Measurements from ENCODE around the gene STAB2. TPM values are rescaled to one million over a fixed set of nuclear protein-coding genes. Genes with fewer than 3 reads are reported as not detected.

STAB2 gene
- total and polyA plus RNA-seq, 4 donors: 3.4 to 42.6 (median 16.6) TPM

GRCh38 chr12:103742349-103742932, 155.4 kb downstream of the STAB2 start (continued):
- no peak for TF ChIP-seq MAX (IDR thresholded peaks at IDR 0.05)
- TF ChIP-seq FOXA1 (IDR thresholded peaks at IDR 0.05): no peak
- no peak for TF ChIP-seq YY1 (IDR thresholded peaks at IDR 0.05)

GRCh38 chr12:103743788-103744187, 156.7 kb downstream of the STAB2 start:
- H3K4me1 ChIP-seq (ENCODE audit: control insufficient read depth in 4 of 4, insufficient read depth in 4 of 4, low read length in 3 of 4): no peaks in the 10 kb centered on the region
- no peaks in the 10 kb centered on the region for H3K9me3 ChIP-seq (ENCODE audit: control insufficient read depth in 4 of 4, low read length in 3 of 4)
- no peak overlapping the region for H3K9ac ChIP-seq (ENCODE audit: low read depth in 1 of 2, low read length in 2 of 2)
- H3K36me3 ChIP-seq (ENCODE audit: control insufficient read depth in 4 of 4, insufficient read depth in 3 of 4, low read depth in 1 of 4, low read length in 3 of 4): no peaks in the 10 kb centered on the region
- 98% methylated on average over 3 of the region's 3 CpGs for WGBS
- no peak overlapping the region for H3K4me3 ChIP-seq (ENCODE audit: low read depth in 1 of 3, low read length in 3 of 3)
- TF ChIP-seq RXRA (IDR thresholded peaks at IDR 0.05) (no peak), FOXA1 (IDR thresholded peaks at IDR 0.05) (no peak), HNF4A (conservative IDR thresholded peaks at IDR 0.05) (no peak), NR2F2 (IDR thresholded peaks at IDR 0.05) (no peak), EGR1 (IDR thresholded peaks at IDR 0.05; ENCODE audit: low read depth in 2 of 2) (no peak), ATF3 (IDR thresholded peaks at IDR 0.05) (no peak), CTCF (IDR thresholded peaks at IDR 0.05; ENCODE audit: low read depth, low read length, missing input control) (no peak)
- H3K27ac ChIP-seq (ENCODE audit: low read depth in 1 of 2, low read length in 2 of 2): no peak overlapping the region
- H3K27me3 ChIP-seq (ENCODE audit: control insufficient read depth in 4 of 4, insufficient read depth in 4 of 4, low read length in 3 of 4): no peaks in the 10 kb centered on the region
- DNase-seq (ENCODE audit: low spot score): no peak

- Histone ChIP-seq H3K4me1 (ENCODE audit: control insufficient read depth in 4 of 4, insufficient read depth in 4 of 4, low read length in 3 of 4) (no peaks in the 10 kb centered on the region), H3K9me3 (ENCODE audit: control insufficient read depth in 4 of 4, low read length in 3 of 4) (no peaks in the 10 kb centered on the region), H3K36me3 (ENCODE audit: control insufficient read depth in 4 of 4, insufficient read depth in 3 of 4, low read depth in 1 of 4, low read length in 3 of 4) (no peaks in the 10 kb centered on the region), H3K4me3 (ENCODE audit: low read depth in 1 of 3, low read length in 3 of 3) (no peak overlapping the region), H3K27me3 (ENCODE audit: control insufficient read depth in 4 of 4, insufficient read depth in 4 of 4, low read length in 3 of 4) (no peaks in the 10 kb centered on the region), H3K9ac (ENCODE audit: low read depth in 1 of 2, low read length in 2 of 2) (no peak overlapping the region), H3K27ac (ENCODE audit: low read depth in 1 of 2, low read length in 2 of 2) (no peak overlapping the region)
- no peak for TF ChIP-seq JUND (IDR thresholded peaks at IDR 0.05)
- 85% methylated on average over 2 of the region's 2 CpGs for WGBS
- DNase-seq (ENCODE audit: low spot score): no peak
These were observed 158.9 kb downstream of the STAB2 start for GRCh38 chr12:103745962-103746361.

GRCh38 chr12:103748002-103748401, 160.9 kb downstream of the STAB2 start:
- H3K36me3 ChIP-seq (ENCODE audit: control insufficient read depth in 4 of 4, insufficient read depth in 3 of 4, low read depth in 1 of 4, low read length in 3 of 4): no peaks in the 10 kb centered on the region
- no peak overlapping the region for H3K9ac ChIP-seq (ENCODE audit: low read depth in 1 of 2, low read length in 2 of 2)
- no peaks in the 10 kb centered on the region for H3K27me3 ChIP-seq (ENCODE audit: control insufficient read depth in 4 of 4, insufficient read depth in 4 of 4, low read length in 3 of 4)

More at GRCh38 chr12:103748002-103748401, 160.9 kb downstream of the STAB2 start:
- Histone ChIP-seq H3K9me3 (ENCODE audit: control insufficient read depth in 4 of 4, low read length in 3 of 4) (no peaks in the 10 kb centered on the region), H3K27ac (ENCODE audit: low read depth in 1 of 2, low read length in 2 of 2) (no peak overlapping the region), H3K4me3 (ENCODE audit: low read depth in 1 of 3, low read length in 3 of 3) (no peak overlapping the region), H3K4me1 (ENCODE audit: control insufficient read depth in 4 of 4, insufficient read depth in 4 of 4, low read length in 3 of 4) (no peaks in the 10 kb centered on the region)
- TF ChIP-seq REST (IDR thresholded peaks at IDR 0.05) (no peak), SP1 (IDR thresholded peaks at IDR 0.05) (no peak), GABPA (IDR thresholded peaks at IDR 0.05 in 1 of 2, conservative IDR thresholded peaks at IDR 0.05 in 1 of 2) (no peak), CTCF (IDR thresholded peaks at IDR 0.05; ENCODE audit: low read depth, low read length, missing input control) (no peak)
- WGBS: 96% methylated on average over 2 of the region's 2 CpGs
- DNase-seq (ENCODE audit: low spot score): no peak

Data from liver (tissue), 9 donors.